ENCODE measurements around the gene CRPPA. TPM values are rescaled to one million over a fixed set of nuclear protein-coding genes. Genes with fewer than 3 reads are reported as not detected.

Gene CRPPA
- total RNA-seq, 1 donor from 2014 or later = not detected

- H3K36me3 ChIP-seq = no peaks in the 10 kb centered on the region
- H3K27ac ChIP-seq = no peak overlapping the region
- no peak for DNase-seq (ENCODE audit: low spot score in 2 of 2)
- H3K4me1 ChIP-seq = no peaks in the 10 kb centered on the region
- no peaks in the 10 kb centered on the region for H3K9me3 ChIP-seq
- TF ChIP-seq CTCF (IDR thresholded peaks at IDR 0.05) = peak in 1 of 3 experiments; percentile 15
- intact Hi-C loops (cut with DNase I) = no loop called here
- H3K27me3 ChIP-seq = no peaks in the 10 kb centered on the region
- no peak overlapping the region for H3K4me3 ChIP-seq
Observed at GRCh38 chr7:16431646-16432424, 10.5 kb upstream of the CRPPA start.

- H3K9me3 ChIP-seq = no peaks in the 10 kb centered on the region
- H3K4me3 ChIP-seq = no peak overlapping the region
- TF ChIP-seq CTCF (IDR thresholded peaks at IDR 0.05) = no peak
- no peaks in the 10 kb centered on the region for H3K4me1 ChIP-seq
- intact Hi-C loops (cut with DNase I) = no loop called here
- no peaks in the 10 kb centered on the region for H3K36me3 ChIP-seq
- H3K27me3 ChIP-seq = no peaks in the 10 kb centered on the region
- no peak overlapping the region for H3K27ac ChIP-seq
- no peak for DNase-seq (ENCODE audit: low spot score in 2 of 2)
Observed at GRCh38 chr7:16430133-16430532, 8.8 kb upstream of the CRPPA start.

- intact Hi-C loops (cut with DNase I) = no loop called here
Observed at GRCh38 chr7:16428672-16429071, 7.3 kb upstream of the CRPPA start.

DNA sequence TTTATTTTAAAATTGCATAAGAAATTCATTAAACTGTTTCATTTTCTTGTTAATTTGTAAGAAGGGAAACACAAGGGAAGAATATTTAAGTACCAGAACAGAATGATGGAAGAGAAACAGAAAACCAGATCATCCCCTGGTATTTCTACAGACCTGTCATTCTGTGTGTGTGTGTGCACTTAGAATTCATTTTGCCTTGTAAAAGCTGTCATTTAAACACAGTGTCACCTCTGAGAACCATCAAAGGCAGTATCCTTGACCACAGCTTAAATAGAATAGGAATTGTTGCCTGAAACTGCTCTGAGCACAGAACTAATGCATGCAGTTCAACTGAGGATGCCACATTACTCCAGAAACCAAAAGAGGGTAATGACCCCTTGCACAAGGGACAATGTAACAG, 6.8 kb upstream of the CRPPA start:
- Histone ChIP-seq H3K4me3 (no peak overlapping the region), H3K27me3 (no peaks in the 10 kb centered on the region), H3K4me1 (no peaks in the 10 kb centered on the region), H3K36me3 (no peaks in the 10 kb centered on the region), H3K27ac (no peak overlapping the region), H3K9me3 (no peaks in the 10 kb centered on the region)
- intact Hi-C loops (cut with DNase I) = no loop called here
- TF ChIP-seq CTCF (IDR thresholded peaks at IDR 0.05) = no peak
- DNase-seq (ENCODE audit: low spot score in 2 of 2) = no peak

More at GRCh38 chr7:16428672-16429071, 7.3 kb upstream of the CRPPA start:
- no peak for TF ChIP-seq CTCF (IDR thresholded peaks at IDR 0.05)
- Histone ChIP-seq H3K27ac (no peak overlapping the region), H3K27me3 (no peaks in the 10 kb centered on the region), H3K9me3 (no peaks in the 10 kb centered on the region), H3K36me3 (no peaks in the 10 kb centered on the region), H3K4me1 (no peaks in the 10 kb centered on the region), H3K4me3 (no peak overlapping the region)
- DNase-seq (ENCODE audit: low spot score in 2 of 2) = no peak

DNA sequence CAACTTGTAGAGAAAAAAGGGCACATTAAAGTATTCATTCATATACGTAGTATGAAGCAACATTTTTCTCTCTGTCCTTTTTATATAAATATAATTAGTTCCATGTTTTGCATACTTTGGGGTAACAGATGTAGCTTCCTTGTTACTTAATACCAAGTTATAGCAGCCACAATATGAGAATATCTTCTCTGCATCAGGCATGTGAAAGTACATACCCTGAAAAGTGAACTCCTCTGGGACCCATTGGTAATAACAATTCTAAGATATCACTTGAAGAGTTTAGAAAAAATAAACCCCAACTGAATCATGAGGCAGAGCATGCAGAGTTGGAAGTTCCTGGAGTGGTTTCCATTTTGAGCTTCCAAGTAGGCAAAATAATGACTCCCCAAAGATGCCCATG, 2.4 kb upstream of the CRPPA start:
- DNase-seq (ENCODE audit: low spot score in 2 of 2) = no peak
- Histone ChIP-seq H3K36me3 (no peaks in the 10 kb centered on the region), H3K9me3 (no peaks in the 10 kb centered on the region), H3K4me3 (no peak overlapping the region), H3K27ac (no peak overlapping the region), H3K27me3 (no peaks in the 10 kb centered on the region), H3K4me1 (peaks cover 0 to 11% of the 10 kb centered on the region in 2 donors)
- TF ChIP-seq CTCF (IDR thresholded peaks at IDR 0.05) = no peak
- intact Hi-C loops (cut with DNase I) = no loop called here

Data from ascending aorta (tissue), 2 donors.